IMR-90 (cell line): Measurements from ENCODE around the gene ATP5F1C. TPM values are rescaled to one million over a fixed set of nuclear protein-coding genes. Genes with fewer than 3 reads are reported as not detected.

Experiments
- ATAC-seq: fragments of 200-7000 bp; cut with Tn5 transposase; 2 replicates; pipeline ENCODE4 v1.9.1; 2020; ENCODE audit warnings: low read depth, mild to moderate bottlenecking, moderate library complexity
- BruUV-seq: library from RNA; stranded (reverse); fragments of 400-500 nt; replicated peaks from 2 replicates; lab custom pipeline; 2021; lab: Mats Ljungman, UMichigan
- CTCF ChIA-PET: fragments of 300-600 bp; formaldehyde crosslinking; extraction: SDS; loops from one replicate; lab custom pipeline; 2021; ENCODE audit warnings: antibody characterized with exemption; lab: Yijun Ruan, JAX
- POLR2A ChIA-PET: fragments of 300-600 bp; sonication (Branson Sonifier 250); formaldehyde crosslinking; loops from one replicate; lab custom pipeline; 2022; ENCODE audit warnings: antibody characterized with exemption; ENCODE audit not compliant: unreplicated experiment; lab: Charles Lee
- DNase-seq: peaks from one replicate; pipeline ENCODE4 v3.0.0; 2013
- H2AFZ ChIP-seq: replicated peaks from 2 replicates; pipeline ENCODE3; 2013; ENCODE audit warnings: low read length, mild to moderate bottlenecking; ENCODE audit not compliant: poor library complexity
- H2AK5ac ChIP-seq: 2 replicates; pipeline ENCODE4 v1.6.1; 2013; ENCODE audit warnings: low read depth, low read length, inconsistent platforms
- H2AK9ac ChIP-seq: replicated peaks from 2 replicates; pipeline ENCODE3; 2013; ENCODE audit warnings: mild to moderate bottlenecking, low read depth, low read length, moderate library complexity; ENCODE audit not compliant: poor library complexity
- H2BK120ac ChIP-seq: 2 replicates; pipeline ENCODE4 v1.6.1; 2013; ENCODE audit warnings: low read depth, low read length, inconsistent platforms
- H2BK15ac ChIP-seq: 3 replicates; pipeline ENCODE4 v1.6.1; 2013; ENCODE audit warnings: low read depth, low read length, inconsistent platforms
- H2BK20ac ChIP-seq: 2 replicates; pipeline ENCODE4 v1.6.1; 2013; ENCODE audit warnings: low read depth, mild to moderate bottlenecking, inconsistent platforms, low read length, moderate library complexity
- H2BK5ac ChIP-seq: 2 replicates; pipeline ENCODE4 v1.6.1; 2013; ENCODE audit warnings: mild to moderate bottlenecking, low read depth, low read length, inconsistent platforms; ENCODE audit not compliant: poor library complexity, severe bottlenecking
- H3K14ac ChIP-seq: replicated peaks from 2 replicates; pipeline ENCODE4 v1.6.1; 2013; ENCODE audit warnings: low read depth, low read length, inconsistent platforms
- H3K18ac ChIP-seq: 2 replicates; pipeline ENCODE4 v1.6.1; 2013; ENCODE audit warnings: low read depth, low read length, control low read depth
- H3K23ac ChIP-seq: 2 replicates; pipeline ENCODE4 v1.6.1; 2013; ENCODE audit warnings: low read depth, low read length, inconsistent platforms
- H3K27ac ChIP-seq: 2 replicates; pipeline ENCODE4 v1.5.1; 2013; ENCODE audit warnings: mild to moderate bottlenecking, control low read depth, low read length; ENCODE audit not compliant: insufficient read depth
- H3K27me3 ChIP-seq: 2 replicates; pipeline ENCODE4 v1.6.1; 2013; ENCODE audit warnings: low read length; ENCODE audit not compliant: control insufficient read depth, insufficient read depth
- H3K36me3 ChIP-seq: 2 replicates; pipeline ENCODE4 v1.6.1; 2013; ENCODE audit warnings: low read length, mixed read lengths; ENCODE audit not compliant: control insufficient read depth, insufficient read depth
- H3K4ac ChIP-seq: 2 replicates; pipeline ENCODE4 v1.6.1; 2013; ENCODE audit warnings: low read depth, low read length, inconsistent platforms
- H3K4me1 ChIP-seq: 2 replicates; pipeline ENCODE4 v1.6.1; 2013; ENCODE audit warnings: low read length, mixed read lengths; ENCODE audit not compliant: control insufficient read depth, insufficient read depth
- H3K4me2 ChIP-seq: 2 replicates; pipeline ENCODE4 v1.6.1; 2013; ENCODE audit warnings: low read depth, mild to moderate bottlenecking, control low read depth, low read length, moderate library complexity
- H3K4me3 ChIP-seq: 2 replicates; pipeline ENCODE4 v1.5.1; 2013; ENCODE audit warnings: low read depth, mild to moderate bottlenecking, control low read depth, low read length, moderate library complexity; ENCODE audit not compliant: insufficient read depth
- H3K56ac ChIP-seq: 2 replicates; pipeline ENCODE4 v1.6.1; 2013; ENCODE audit warnings: low read length, inconsistent platforms; ENCODE audit not compliant: insufficient read depth; ENCODE audit errors: extremely low read depth
- H3K79me1 ChIP-seq, 2 experiments: 2 replicates each; pipeline ENCODE4 v1.6.1; 2013; ENCODE audit warnings: low read length in 2 of 2, inconsistent platforms in 1 of 2, low read depth in 1 of 2
- H3K9ac ChIP-seq: 2 replicates; pipeline ENCODE4 v1.6.1; 2013; ENCODE audit warnings: low read depth, low read length, control low read depth
- H3K9me1 ChIP-seq: 2 replicates; pipeline ENCODE4 v1.6.1; 2013; ENCODE audit warnings: low read length, inconsistent platforms; ENCODE audit not compliant: insufficient read depth
- H3K9me3 ChIP-seq: 2 replicates; pipeline ENCODE4 v1.6.1; 2013; ENCODE audit warnings: low read length; ENCODE audit not compliant: control insufficient read depth, insufficient read depth
- H4K20me1 ChIP-seq: 2 replicates; pipeline ENCODE4 v1.6.1; 2013; ENCODE audit warnings: low read length, inconsistent platforms; ENCODE audit not compliant: insufficient read depth
- H4K5ac ChIP-seq: 2 replicates; pipeline ENCODE4 v1.6.1; 2013; ENCODE audit warnings: mild to moderate bottlenecking, low read depth, low read length, control low read depth
- H4K8ac ChIP-seq, 2 experiments: 2 replicates each; pipeline ENCODE4 v1.6.1; 2013; ENCODE audit warnings: low read depth in 2 of 2, low read length in 2 of 2, control low read depth in 1 of 2, inconsistent platforms in 1 of 2
- H4K91ac ChIP-seq: 2 replicates; pipeline ENCODE4 v1.6.1; 2013; ENCODE audit warnings: low read depth, low read length, inconsistent platforms; ENCODE audit not compliant: insufficient read depth
- BHLHE40 ChIP-seq: fragments of 150-350 bp; IDR thresholded peaks from 2 replicates; pipeline ENCODE4 v1.6.1; 2016; ENCODE audit warnings: mild to moderate bottlenecking, low read depth, low read length
- CEBPB ChIP-seq: IDR thresholded peaks from 2 replicates; pipeline ENCODE4 v1.6.1; 2012; ENCODE audit warnings: low read depth, low read length, improper control_type of control experiment
- FOS ChIP-seq: fragments of 150-350 bp; IDR thresholded peaks from 2 replicates; pipeline ENCODE4 v1.6.1; 2016; ENCODE audit warnings: low read depth, low read length
- MAZ ChIP-seq: IDR thresholded peaks from 2 replicates; pipeline ENCODE4 v1.6.1; 2012; ENCODE audit warnings: low read depth, mild to moderate bottlenecking, low read length, improper control_type of control experiment, moderate library complexity, borderline replicate concordance
- MXI1 ChIP-seq: IDR thresholded peaks from 2 replicates; pipeline ENCODE4 v1.6.1; 2012; ENCODE audit warnings: low read depth, mild to moderate bottlenecking, low read length, moderate library complexity, borderline replicate concordance
- NFE2L2 ChIP-seq: fragments of 150-350 bp; IDR thresholded peaks from 2 replicates; pipeline ENCODE4 v1.6.1; 2016; ENCODE audit warnings: low read depth, mild to moderate bottlenecking, low read length
- POLR2A ChIP-seq: IDR thresholded peaks from 2 replicates; pipeline ENCODE4 v1.6.1; 2012; ENCODE audit warnings: mild to moderate bottlenecking, low read depth, low read length
- RAD21 ChIP-seq: IDR thresholded peaks from 2 replicates; pipeline ENCODE4 v1.6.1; 2012; ENCODE audit warnings: low read length, improper control_type of control experiment
- RCOR1 ChIP-seq: IDR thresholded peaks from 2 replicates; pipeline ENCODE4 v1.6.1; 2012; ENCODE audit warnings: mild to moderate bottlenecking, low read length, improper control_type of control experiment; ENCODE audit not compliant: insufficient replicate concordance
- SMC3 ChIP-seq: fragments of 150-350 bp; IDR thresholded peaks from 2 replicates; pipeline ENCODE4 v1.6.1; 2016; ENCODE audit warnings: low read depth, mild to moderate bottlenecking, antibody characterized with exemption, low read length, moderate library complexity
- WGBS, 2 experiments: methylation state at CpG; one replicate each; pipeline versions ENCODE4 v1.1.5 to v1.1.7; 2013; ENCODE audit warnings: missing lambda C conversion rate in 2 of 2; ENCODE audit not compliant: insufficient read length in 1 of 2; ENCODE audit errors: extremely low coverage in 2 of 2; 5-methylcytosine and 5-hydroxymethylcytosine counted together
- dilution Hi-C: fragments of 300-500 bp; cut with HindIII; formaldehyde crosslinking; loops from one replicate; pipeline ENCODE4 v1.14.3; 2018; ENCODE audit warnings: low sequenced_read_pairs; ENCODE audit not compliant: unreplicated experiment
- in situ Hi-C: fragments of 300-500 bp; cut with MboI; formaldehyde crosslinking; loops from 3 replicates; pipeline ENCODE4 v1.14.3; 2019; ENCODE audit warnings: low sequenced_read_pairs, inconsistent platforms, mixed read lengths
- intact Hi-C: fragments of 100-400 bp; cut with micrococcal nuclease; formaldehyde crosslinking; loops from 2 replicates; pipeline ENCODE4 v1.10.0; 2022
- polyA plus RNA-seq, 3 experiments: library from polyadenylated mRNA; depleted of rRNA; stranded (reverse); fragments of >200 nt; gene quantifications; 2 replicates each; pipeline ENCODE4 v1.2.3, GENCODE V29; 2012; ENCODE audit warnings: low replicate concordance in 1 of 3
- total RNA-seq: library from RNA; depleted of rRNA; stranded (reverse); fragments of >200 nt; gene quantifications from 2 replicates; pipeline ENCODE4 v1.2.3, GENCODE V29; 2012
- TF ChIP-seq, protein P1 (sequence below): fragments of 150-350 bp; IDR thresholded peaks from 2 replicates; pipeline ENCODE4 v1.6.1; 2016; ENCODE audit warnings: low read depth, mild to moderate bottlenecking, low read length, moderate library complexity, borderline replicate concordance
- TF ChIP-seq, protein P2 (sequence below): conservative IDR thresholded peaks from 2 replicates; pipeline ENCODE4 v1.5.1; 2012; ENCODE audit warnings: mild to moderate bottlenecking, low read depth, low read length, improper control_type of control experiment
- TF ChIP-seq, protein P3 (sequence below): fragments of 150-350 bp; IDR thresholded peaks from 2 replicates; pipeline ENCODE4 v1.6.1; 2017; ENCODE audit warnings: mild to moderate bottlenecking, antibody characterized with exemption, low read length, low read depth

Gene ATP5F1C
- total and polyA plus RNA-seq, 2 of the 4 experiments (the other 2 are of a cell fraction), result 357 to 367 TPM

DNA sequence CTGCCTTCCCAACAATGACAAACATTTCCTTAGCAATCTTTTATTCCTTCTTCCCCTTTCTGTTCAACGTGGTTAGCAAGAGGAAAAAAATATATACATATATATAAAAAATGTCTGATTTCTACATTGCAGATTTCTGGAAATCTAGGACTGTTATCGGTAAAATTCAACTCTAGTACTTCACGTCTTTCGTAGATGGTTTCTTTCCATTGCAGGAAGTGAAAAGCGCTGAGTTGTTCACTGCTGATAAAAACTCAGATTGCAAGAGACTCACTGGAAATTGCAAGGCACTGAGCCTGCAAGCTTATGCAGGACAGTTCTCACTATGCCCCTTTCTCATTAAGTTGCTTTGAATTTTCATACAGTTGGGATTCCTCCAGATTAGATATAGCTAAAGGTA is 24.0 kb upstream of the ATP5F1C start:
- H2BK15ac ChIP-seq, result no peak overlapping the region
- WGBS, 2 experiments, result no CpG with 5 or more reads among the region's 5 CpGs
- no peak overlapping the region for H3K4ac ChIP-seq
- H3K27ac ChIP-seq, result no peak overlapping the region
- no peaks in the 10 kb centered on the region for H3K9me3 ChIP-seq
- no peak overlapping the region for H3K23ac ChIP-seq
- no peak overlapping the region for H4K91ac ChIP-seq
- BruUV-seq, result no TSS peak
- POLR2A ChIA-PET, result no interaction called here
- no peak overlapping the region for H2AFZ ChIP-seq
- dilution Hi-C loops (no loop called here), intact Hi-C loops (no loop called here), in situ Hi-C loops (no loop called here)
- peaks cover 34% of the 10 kb centered on the region for H3K36me3 ChIP-seq
- peaks cover 7% of the 10 kb centered on the region; the same call in 1 of the 2 replicates for H4K20me1 ChIP-seq
- H3K56ac ChIP-seq, result no peak overlapping the region
- no peak overlapping the region for H2BK20ac ChIP-seq
- H3K4me3 ChIP-seq, result no peak overlapping the region
- no peak overlapping the region for H3K14ac ChIP-seq
- no peak overlapping the region for H3K18ac ChIP-seq
- CTCF ChIA-PET, result no interaction called here
- no peaks in the 10 kb centered on the region for H3K27me3 ChIP-seq
- H3K79me1 ChIP-seq, result peaks cover 4 to 6% of the 10 kb centered on the region in 2 experiments; a peak in 2 of 4 replicates
- TF ChIP-seq FOS (no peak), SMC3 (no peak), RCOR1 (no peak), POLR2A (no peak), CEBPB (no peak), NFE2L2 (no peak), BHLHE40 (no peak), RAD21 (no peak), MXI1 (no peak), MAZ (no peak)
- TF ChIP-seq, protein P1, sequence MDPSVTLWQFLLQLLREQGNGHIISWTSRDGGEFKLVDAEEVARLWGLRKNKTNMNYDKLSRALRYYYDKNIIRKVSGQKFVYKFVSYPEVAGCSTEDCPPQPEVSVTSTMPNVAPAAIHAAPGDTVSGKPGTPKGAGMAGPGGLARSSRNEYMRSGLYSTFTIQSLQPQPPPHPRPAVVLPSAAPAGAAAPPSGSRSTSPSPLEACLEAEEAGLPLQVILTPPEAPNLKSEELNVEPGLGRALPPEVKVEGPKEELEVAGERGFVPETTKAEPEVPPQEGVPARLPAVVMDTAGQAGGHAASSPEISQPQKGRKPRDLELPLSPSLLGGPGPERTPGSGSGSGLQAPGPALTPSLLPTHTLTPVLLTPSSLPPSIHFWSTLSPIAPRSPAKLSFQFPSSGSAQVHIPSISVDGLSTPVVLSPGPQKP, result no peak
- TF ChIP-seq, protein P2, sequence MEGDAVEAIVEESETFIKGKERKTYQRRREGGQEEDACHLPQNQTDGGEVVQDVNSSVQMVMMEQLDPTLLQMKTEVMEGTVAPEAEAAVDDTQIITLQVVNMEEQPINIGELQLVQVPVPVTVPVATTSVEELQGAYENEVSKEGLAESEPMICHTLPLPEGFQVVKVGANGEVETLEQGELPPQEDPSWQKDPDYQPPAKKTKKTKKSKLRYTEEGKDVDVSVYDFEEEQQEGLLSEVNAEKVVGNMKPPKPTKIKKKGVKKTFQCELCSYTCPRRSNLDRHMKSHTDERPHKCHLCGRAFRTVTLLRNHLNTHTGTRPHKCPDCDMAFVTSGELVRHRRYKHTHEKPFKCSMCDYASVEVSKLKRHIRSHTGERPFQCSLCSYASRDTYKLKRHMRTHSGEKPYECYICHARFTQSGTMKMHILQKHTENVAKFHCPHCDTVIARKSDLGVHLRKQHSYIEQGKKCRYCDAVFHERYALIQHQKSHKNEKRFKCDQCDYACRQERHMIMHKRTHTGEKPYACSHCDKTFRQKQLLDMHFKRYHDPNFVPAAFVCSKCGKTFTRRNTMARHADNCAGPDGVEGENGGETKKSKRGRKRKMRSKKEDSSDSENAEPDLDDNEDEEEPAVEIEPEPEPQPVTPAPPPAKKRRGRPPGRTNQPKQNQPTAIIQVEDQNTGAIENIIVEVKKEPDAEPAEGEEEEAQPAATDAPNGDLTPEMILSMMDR, result no peak
- TF ChIP-seq, protein P3, sequence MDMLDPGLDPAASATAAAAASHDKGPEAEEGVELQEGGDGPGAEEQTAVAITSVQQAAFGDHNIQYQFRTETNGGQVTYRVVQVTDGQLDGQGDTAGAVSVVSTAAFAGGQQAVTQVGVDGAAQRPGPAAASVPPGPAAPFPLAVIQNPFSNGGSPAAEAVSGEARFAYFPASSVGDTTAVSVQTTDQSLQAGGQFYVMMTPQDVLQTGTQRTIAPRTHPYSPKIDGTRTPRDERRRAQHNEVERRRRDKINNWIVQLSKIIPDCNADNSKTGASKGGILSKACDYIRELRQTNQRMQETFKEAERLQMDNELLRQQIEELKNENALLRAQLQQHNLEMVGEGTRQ, result no peak
- no peak overlapping the region for H2AK9ac ChIP-seq
- no peak overlapping the region for H2AK5ac ChIP-seq
- no peak for DNase-seq
- no peak overlapping the region for H4K8ac ChIP-seq
- no peak overlapping the region for H4K5ac ChIP-seq
- no peaks in the 10 kb centered on the region; the same call in 1 of the 2 replicates for H3K9me1 ChIP-seq
- no peak overlapping the region for H3K4me2 ChIP-seq
- H3K4me1 ChIP-seq, result 0 out of 2 replicates have a peak, but pooled peaks cover 1% of the 10 kb centered on the region
- no peak overlapping the region for H3K9ac ChIP-seq
- H2BK5ac ChIP-seq, result no peak overlapping the region
- ATAC-seq, result no peak
- H2BK120ac ChIP-seq, result no peak overlapping the region
